ENCODE results near the gene PTMA.

Gene PTMA

DNA sequence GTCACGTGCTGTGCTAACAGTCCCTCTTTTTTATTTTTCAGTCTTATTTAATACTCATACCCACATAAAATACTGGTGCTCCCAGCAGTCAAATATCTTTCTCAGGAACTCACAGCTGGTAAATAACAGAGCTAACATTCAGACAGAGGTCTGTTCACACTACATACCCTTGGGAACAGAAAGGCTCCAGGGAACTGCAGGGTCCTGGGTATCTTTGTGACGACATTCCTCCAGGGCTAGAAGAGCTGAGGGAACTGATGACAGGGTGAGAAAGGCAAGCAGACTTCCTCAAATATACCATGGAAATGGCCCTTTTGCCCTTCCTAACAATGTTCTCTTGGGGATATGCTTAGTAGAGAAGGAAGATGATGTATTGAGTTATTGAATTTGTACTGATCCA, 53.4 kb downstream of the PTMA start:
- no peak for ATAC-seq
- TF ChIP-seq SNAI2 (CRISPR knock-in tag; IDR thresholded peaks at IDR 0.05) = no peak
- TF ChIP-seq TCF4 (CRISPR knock-in tag; IDR thresholded peaks at IDR 0.05; ENCODE audit: borderline replicate concordance) = no peak
- TF ChIP-seq, protein P1, sequence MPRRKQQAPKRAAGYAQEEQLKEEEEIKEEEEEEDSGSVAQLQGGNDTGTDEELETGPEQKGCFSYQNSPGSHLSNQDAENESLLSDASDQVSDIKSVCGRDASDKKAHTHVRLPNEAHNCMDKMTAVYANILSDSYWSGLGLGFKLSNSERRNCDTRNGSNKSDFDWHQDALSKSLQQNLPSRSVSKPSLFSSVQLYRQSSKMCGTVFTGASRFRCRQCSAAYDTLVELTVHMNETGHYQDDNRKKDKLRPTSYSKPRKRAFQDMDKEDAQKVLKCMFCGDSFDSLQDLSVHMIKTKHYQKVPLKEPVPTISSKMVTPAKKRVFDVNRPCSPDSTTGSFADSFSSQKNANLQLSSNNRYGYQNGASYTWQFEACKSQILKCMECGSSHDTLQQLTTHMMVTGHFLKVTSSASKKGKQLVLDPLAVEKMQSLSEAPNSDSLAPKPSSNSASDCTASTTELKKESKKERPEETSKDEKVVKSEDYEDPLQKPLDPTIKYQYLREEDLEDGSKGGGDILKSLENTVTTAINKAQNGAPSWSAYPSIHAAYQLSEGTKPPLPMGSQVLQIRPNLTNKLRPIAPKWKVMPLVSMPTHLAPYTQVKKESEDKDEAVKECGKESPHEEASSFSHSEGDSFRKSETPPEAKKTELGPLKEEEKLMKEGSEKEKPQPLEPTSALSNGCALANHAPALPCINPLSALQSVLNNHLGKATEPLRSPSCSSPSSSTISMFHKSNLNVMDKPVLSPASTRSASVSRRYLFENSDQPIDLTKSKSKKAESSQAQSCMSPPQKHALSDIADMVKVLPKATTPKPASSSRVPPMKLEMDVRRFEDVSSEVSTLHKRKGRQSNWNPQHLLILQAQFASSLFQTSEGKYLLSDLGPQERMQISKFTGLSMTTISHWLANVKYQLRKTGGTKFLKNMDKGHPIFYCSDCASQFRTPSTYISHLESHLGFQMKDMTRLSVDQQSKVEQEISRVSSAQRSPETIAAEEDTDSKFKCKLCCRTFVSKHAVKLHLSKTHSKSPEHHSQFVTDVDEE (CRISPR knock-in tag; IDR thresholded peaks at IDR 0.05) = no peak
- no peak for TF ChIP-seq TOX (CRISPR knock-in tag; IDR thresholded peaks at IDR 0.05; ENCODE audit: borderline replicate concordance)
- TF ChIP-seq, protein P2, sequence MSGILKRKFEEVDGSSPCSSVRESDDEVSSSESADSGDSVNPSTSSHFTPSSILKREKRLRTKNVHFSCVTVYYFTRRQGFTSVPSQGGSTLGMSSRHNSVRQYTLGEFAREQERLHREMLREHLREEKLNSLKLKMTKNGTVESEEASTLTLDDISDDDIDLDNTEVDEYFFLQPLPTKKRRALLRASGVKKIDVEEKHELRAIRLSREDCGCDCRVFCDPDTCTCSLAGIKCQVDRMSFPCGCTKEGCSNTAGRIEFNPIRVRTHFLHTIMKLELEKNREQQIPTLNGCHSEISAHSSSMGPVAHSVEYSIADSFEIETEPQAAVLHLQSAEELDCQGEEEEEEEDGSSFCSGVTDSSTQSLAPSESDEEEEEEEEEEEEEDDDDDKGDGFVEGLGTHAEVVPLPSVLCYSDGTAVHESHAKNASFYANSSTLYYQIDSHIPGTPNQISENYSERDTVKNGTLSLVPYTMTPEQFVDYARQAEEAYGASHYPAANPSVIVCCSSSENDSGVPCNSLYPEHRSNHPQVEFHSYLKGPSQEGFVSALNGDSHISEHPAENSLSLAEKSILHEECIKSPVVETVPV (CRISPR knock-in tag; IDR thresholded peaks at IDR 0.05) = no peak
- no peak for TF ChIP-seq ZC3H10 (CRISPR knock-in tag; IDR thresholded peaks at IDR 0.05)
- no peak for TF ChIP-seq ZNF565 (CRISPR knock-in tag; conservative IDR thresholded peaks at IDR 0.05; ENCODE audit: low read depth)
